HG03095 (cell line): ENCODE data around the gene HAUS1.
"Not testable (repeated sequence)": the region's sequence is repeated elsewhere in the genome, so short reads cannot be mapped to it uniquely, and the experiment has no call there.

ENCODE experiments used
- ATAC-seq: cut with Tn5 transposase; IDR thresholded peaks from one replicate; pipeline ENCODE4 v1.9.1; 2021; ENCODE audit warnings: moderate library complexity; ENCODE audit not compliant: unreplicated experiment

HAUS1 gene

GRCh38 chr18:46155641-46156051, 51.5 kb downstream of the HAUS1 start:
- ATAC-seq, result no peak

- no peak for ATAC-seq
Observed at GRCh38 chr18:46156124-46156745, 52.0 kb downstream of the HAUS1 start.

- ATAC-seq, result no peak
Observed at GRCh38 chr18:46156843-46157242, 52.7 kb downstream of the HAUS1 start.

- ATAC-seq, result no peak
Observed at GRCh38 chr18:46158499-46158898, 54.3 kb downstream of the HAUS1 start.

- ATAC-seq, result no peak
Observed at GRCh38 chr18:46160050-46160798, 56.0 kb downstream of the HAUS1 start.

- ATAC-seq, result not testable (repeated sequence)
Observed at GRCh38 chr18:46160840-46161239, 56.7 kb downstream of the HAUS1 start.

- ATAC-seq, result no peak
Observed at GRCh38 chr18:46161703-46162396, 57.7 kb downstream of the HAUS1 start.

- no peak for ATAC-seq
Observed at GRCh38 chr18:46163091-46163490, 58.9 kb downstream of the HAUS1 start.

- no peak for ATAC-seq
Observed at GRCh38 chr18:46163941-46164499, 59.8 kb downstream of the HAUS1 start.

- ATAC-seq, result not testable (repeated sequence)
Observed at GRCh38 chr18:46164502-46164901, 60.3 kb downstream of the HAUS1 start.

GRCh38 chr18:46164920-46165319, 60.7 kb downstream of the HAUS1 start:
- no peak for ATAC-seq

- no peak for ATAC-seq
Observed at GRCh38 chr18:46166261-46166970, 62.2 kb downstream of the HAUS1 start.

- ATAC-seq, result peak; percentile 88
Observed at GRCh38 chr18:46167971-46168370, 63.8 kb downstream of the HAUS1 start.

- no peak for ATAC-seq
Observed at GRCh38 chr18:46169464-46169941, 65.3 kb downstream of the HAUS1 start.

- ATAC-seq, result no peak
Observed at GRCh38 chr18:46171331-46171730, 67.1 kb downstream of the HAUS1 start.

- peak; percentile 85 for ATAC-seq
Observed at GRCh38 chr18:46173393-46174341, 69.5 kb downstream of the HAUS1 start.

- peak; percentile 22 for ATAC-seq
Observed at GRCh38 chr18:46174342-46175041, 70.3 kb downstream of the HAUS1 start.

- ATAC-seq, result no peak
Observed at GRCh38 chr18:46176001-46176400, 71.8 kb downstream of the HAUS1 start.
